Panc1 (cell line): ENCODE data around the gene EPHA6. TPM values are rescaled to one million over a fixed set of nuclear protein-coding genes. Genes with fewer than 3 reads are reported as not detected.
"Not testable (repeated sequence)": the region's sequence is repeated elsewhere in the genome, so short reads cannot be mapped to it uniquely, and the experiment has no call there.

Experiments used
- ATAC-seq: fragments of 200-7000 bp; cut with Tn5 transposase; 2 replicates; pipeline ENCODE4 v1.9.1; 2020; ENCODE audit warnings: mild to moderate bottlenecking, moderate library complexity
- BruUV-seq: library from RNA; stranded (reverse); fragments of 400-500 nt; replicated peaks from 2 replicates; lab custom pipeline; 2021; lab: Mats Ljungman, UMichigan
- CTCF ChIA-PET: fragments of 300-600 bp; sonication (Branson Sonifier 250); formaldehyde crosslinking; loops from one replicate; lab custom pipeline; 2022; ENCODE audit warnings: antibody characterized with exemption; lab: Charles Lee
- POLR2A ChIA-PET: fragments of 300-600 bp; sonication (Branson Sonifier 250); formaldehyde crosslinking; loops from one replicate; lab custom pipeline; 2022; ENCODE audit warnings: antibody characterized with exemption; lab: Charles Lee
- DNase-seq: peaks from one replicate; pipeline ENCODE4 v3.0.0-alpha.2; 2010; ENCODE audit warnings: low read depth, low spot score
- H3K27ac ChIP-seq: 2 replicates; pipeline ENCODE4 v1.5.1; 2011; ENCODE audit warnings: mild to moderate bottlenecking, low read length, inconsistent platforms
- H3K27me3 ChIP-seq: fragments of 200-500 bp; sonication (Bioruptor generic); 2 replicates; pipeline ENCODE4 v1.6.0; 2014; ENCODE audit warnings: low read length, inconsistent platforms; ENCODE audit not compliant: control insufficient read depth, insufficient read depth
- H3K36me3 ChIP-seq: fragments of 200-500 bp; sonication (Bioruptor generic); 2 replicates; pipeline ENCODE4 v1.5.1; 2014; ENCODE audit warnings: inconsistent platforms, mild to moderate bottlenecking, low read length, moderate library complexity; ENCODE audit not compliant: control insufficient read depth, insufficient read depth
- H3K4me1 ChIP-seq: 2 replicates; pipeline ENCODE4 v1.5.1; 2011; ENCODE audit warnings: inconsistent platforms, mild to moderate bottlenecking, low read length, moderate library complexity; ENCODE audit not compliant: control insufficient read depth, insufficient read depth
- H3K4me3 ChIP-seq, 2 experiments: 2 replicates each; pipeline ENCODE4 v1.5.1; 2011 to 2012; ENCODE audit warnings: low read depth in 2 of 2, low read length in 2 of 2, mild to moderate bottlenecking in 2 of 2, inconsistent platforms in 1 of 2, moderate library complexity in 1 of 2
- H3K9me3 ChIP-seq: fragments of 200-500 bp; sonication (Bioruptor generic); 2 replicates; pipeline ENCODE4 v1.5.1; 2014; ENCODE audit warnings: low read depth, mild to moderate bottlenecking, inconsistent platforms, low read length, moderate library complexity; ENCODE audit not compliant: control insufficient read depth, insufficient read depth
- CTCF ChIP-seq: fragments of 450-650 bp; IDR thresholded peaks from 2 replicates; pipeline ENCODE4 v1.5.1; 2017; ENCODE audit warnings: mild to moderate bottlenecking
- POLR2AphosphoS5 ChIP-seq: IDR thresholded peaks from 2 replicates; pipeline ENCODE4 v1.6.1; 2012; ENCODE audit warnings: mild to moderate bottlenecking, low read depth, low read length, moderate library complexity
- REST ChIP-seq, 2 experiments: IDR thresholded peaks; 2 replicates each; pipeline ENCODE4 v1.6.1; 2011 to 2012; ENCODE audit warnings: low read depth in 2 of 2, control low read depth in 1 of 2, low read length in 1 of 2, mild to moderate bottlenecking in 1 of 2, moderate library complexity in 1 of 2; ENCODE audit not compliant: insufficient read depth in 1 of 2
- SIN3A ChIP-seq: IDR thresholded peaks from 2 replicates; pipeline ENCODE4 v1.6.1; 2012; ENCODE audit warnings: low read depth, mild to moderate bottlenecking, low read length, moderate library complexity, borderline replicate concordance; ENCODE audit not compliant: insufficient read depth
- TCF7L2 ChIP-seq: IDR thresholded peaks from 2 replicates; pipeline ENCODE4 v1.6.1; 2011; ENCODE audit warnings: mild to moderate bottlenecking, low read depth, low read length, inconsistent platforms
- in situ Hi-C: cut with HindIII; loops from 2 replicates; pipeline ENCODE4 v1.10.0; 2016; ENCODE audit warnings: low sequenced_read_pairs, low pct_unique_long_range_greater_than_20kb
- intact Hi-C: fragments of 100-400 bp; cut with micrococcal nuclease; formaldehyde crosslinking; loops from one replicate; pipeline ENCODE4 v1.10.0; 2022; ENCODE audit not compliant: unreplicated experiment
- total RNA-seq: library from RNA; stranded (reverse); gene quantifications from one replicate; pipeline ENCODE4 v1.2.1, GENCODE V29; 2021; ENCODE audit not compliant: unreplicated experiment

The EPHA6 gene
- total RNA-seq, 1 experiment from 2014 or later: 0.57 TPM

GRCh38 chr3:97470481-97470880 lies 656.1 kb downstream of the EPHA6 start:
- BruUV-seq: no TSS peak

GRCh38 chr3:97479740-97480139 lies 665.3 kb downstream of the EPHA6 start:
- POLR2A ChIA-PET: no interaction called here
- Histone ChIP-seq H3K4me1 (no peaks in the 10 kb centered on the region), H3K27ac (no peak overlapping the region), H3K4me3 (no peak overlapping the region), H3K36me3 (no peaks in the 10 kb centered on the region), H3K9me3 (no peaks in the 10 kb centered on the region; the same call in 1 of the 2 replicates), H3K27me3 (no peaks in the 10 kb centered on the region)
- TF ChIP-seq REST (IDR thresholded peaks at IDR 0.05; ENCODE audit: insufficient read depth in 1 of 2, low read depth in 2 of 2, low read length in 1 of 2): no peak
- TF ChIP-seq SIN3A: no peak
- TF ChIP-seq POLR2AphosphoS5: no peak
- TF ChIP-seq CTCF: no peak
- TF ChIP-seq TCF7L2: no peak
- BruUV-seq: no TSS peak
- DNase-seq: no peak
- intact Hi-C loops (no loop called here), in situ Hi-C loops (no loop called here)
- ATAC-seq: no peak
- CTCF ChIA-PET: no interaction called here

More at GRCh38 chr3:97470481-97470880, 656.1 kb downstream of the EPHA6 start:
- Histone ChIP-seq H3K9me3 (peaks cover 5% of the 10 kb centered on the region; the same call in 1 of the 2 replicates), H3K4me3 (no peak overlapping the region), H3K27ac (no peak overlapping the region), H3K4me1 (no peaks in the 10 kb centered on the region), H3K27me3 (no peaks in the 10 kb centered on the region), H3K36me3 (no peaks in the 10 kb centered on the region)
- in situ Hi-C loops: no loop called here
- TF ChIP-seq SIN3A: no peak
- TF ChIP-seq REST (IDR thresholded peaks at IDR 0.05; ENCODE audit: insufficient read depth in 1 of 2, low read depth in 2 of 2, low read length in 1 of 2): no peak
- TF ChIP-seq POLR2AphosphoS5: no peak
- TF ChIP-seq TCF7L2: no peak
- no peak for TF ChIP-seq CTCF
- ATAC-seq: no peak
- ChIA-PET CTCF (interaction anchor here (0.5 kb wide), 1 partner anchor 144 kb away, joined by 6 read pairs; no protein-coding TSS in a partner anchor), POLR2A (no interaction called here)
- DNase-seq: no peak
- intact Hi-C loops: no loop called here

GRCh38 chr3:97480696-97481289 lies 666.4 kb downstream of the EPHA6 start:
- CTCF ChIA-PET, H3K9me3 ChIP-seq, DNase-seq, POLR2A ChIA-PET, H3K4me3 ChIP-seq, intact Hi-C loops, H3K4me1 ChIP-seq, ATAC-seq, BruUV-seq, H3K36me3 ChIP-seq, H3K27me3 ChIP-seq, in situ Hi-C loops, H3K27ac ChIP-seq: not testable (repeated sequence)
